Muscle layer of duodenum (tissue), 2 donors: Measurements from ENCODE around the gene SUMO3.

ENCODE experiments used
- H3K27ac ChIP-seq: one replicate; pipeline ENCODE4 v1.7.0; 2013; ENCODE audit warnings: mild to moderate bottlenecking, low read length
- H3K27me3 ChIP-seq: one replicate; pipeline ENCODE4 v1.7.0; 2013; ENCODE audit warnings: low read depth, mild to moderate bottlenecking, control low read depth, low read length
- H3K36me3 ChIP-seq, 2 donors: one replicate each; pipeline ENCODE4 v1.7.0; 2013; ENCODE audit warnings: low read length in 2 of 2, control low read depth in 1 of 2, mild to moderate bottlenecking in 1 of 2; ENCODE audit not compliant: insufficient read depth in 2 of 2, control insufficient read depth in 1 of 2
- H3K4me1 ChIP-seq, 2 donors: one replicate each; pipeline ENCODE4 v1.7.0; 2013; ENCODE audit warnings: low read length in 2 of 2, mild to moderate bottlenecking in 2 of 2, control low read depth in 1 of 2, moderate library complexity in 1 of 2; ENCODE audit not compliant: insufficient read depth in 2 of 2, control insufficient read depth in 1 of 2
- H3K4me3 ChIP-seq, 2 donors: one replicate each; pipeline ENCODE4 v1.7.0; 2013; ENCODE audit warnings: low read length in 2 of 2, low read depth in 1 of 2, mild to moderate bottlenecking in 1 of 2
- H3K9me3 ChIP-seq, 2 donors: one replicate each; pipeline ENCODE4 v1.7.0; 2013; ENCODE audit warnings: low read length in 2 of 2, control low read depth in 1 of 2, mild to moderate bottlenecking in 1 of 2; ENCODE audit not compliant: control insufficient read depth in 1 of 2
- donor health status: healthy.

SUMO3 gene

DNA sequence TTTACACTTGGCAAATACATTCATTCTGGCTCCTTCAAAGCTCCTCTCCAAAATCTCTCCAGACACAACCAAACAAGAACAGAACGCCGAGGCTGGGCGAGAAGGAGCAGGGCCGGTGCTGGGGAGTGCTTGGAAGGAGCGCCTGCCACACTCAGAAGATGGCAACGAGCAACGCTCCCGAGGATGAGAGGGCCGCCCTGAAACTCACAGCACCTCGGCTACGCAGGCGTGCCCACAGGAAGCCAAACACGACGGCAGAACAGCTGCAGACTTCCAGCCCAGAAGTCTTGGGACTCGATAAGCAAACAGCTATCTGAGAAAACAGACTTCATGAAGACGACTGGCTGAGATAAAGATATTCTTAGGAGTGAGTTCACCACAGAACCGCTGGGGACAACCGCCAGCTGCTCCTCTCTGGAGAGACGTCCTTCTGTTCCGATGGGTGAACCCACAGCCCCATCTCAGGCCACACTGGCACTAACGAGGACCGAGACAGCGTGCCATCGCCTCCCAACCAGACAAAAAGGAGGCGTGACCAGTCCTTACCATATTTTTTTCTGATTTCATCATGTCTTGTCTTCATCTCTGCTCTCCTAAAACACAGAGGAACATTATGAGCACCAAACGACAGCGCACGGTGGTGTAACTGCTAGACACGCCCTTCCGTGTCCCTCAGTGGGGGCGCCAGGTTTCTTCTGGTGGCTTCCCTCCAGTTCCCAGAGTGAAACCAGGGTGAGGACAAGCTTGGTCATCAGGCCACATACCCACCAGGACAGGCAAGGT lies 37.0 kb upstream of the SUMO3 start:
- no peaks in the 10 kb centered on the region for H3K9me3 ChIP-seq
- H3K4me1 ChIP-seq: no peaks in the 10 kb centered on the region
- peaks cover 72 to 78% of the 10 kb centered on the region in 2 donors for H3K36me3 ChIP-seq
- no peak overlapping the region for H3K4me3 ChIP-seq
- no peak overlapping the region for H3K27ac ChIP-seq
- H3K27me3 ChIP-seq: no peaks in the 10 kb centered on the region

DNA sequence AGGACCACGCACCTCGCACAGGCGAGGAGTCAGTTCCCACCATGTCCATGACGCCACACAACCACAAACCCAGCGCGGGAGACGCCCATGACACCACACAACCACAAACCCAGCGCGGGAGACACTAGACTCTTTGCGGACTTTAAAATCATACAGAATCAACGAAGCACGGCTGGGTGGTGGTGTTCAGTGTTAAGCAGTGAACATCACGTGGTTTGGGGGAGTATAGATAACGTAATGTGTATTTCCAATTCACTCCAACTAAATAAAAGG lies 36.5 kb upstream of the SUMO3 start:
- no peak overlapping the region for H3K4me3 ChIP-seq
- no peaks in the 10 kb centered on the region for H3K4me1 ChIP-seq
- no peaks in the 10 kb centered on the region for H3K27me3 ChIP-seq
- no peaks in the 10 kb centered on the region for H3K9me3 ChIP-seq
- no peak overlapping the region for H3K27ac ChIP-seq
- H3K36me3 ChIP-seq: peaks cover 73 to 78% of the 10 kb centered on the region in 2 donors

DNA sequence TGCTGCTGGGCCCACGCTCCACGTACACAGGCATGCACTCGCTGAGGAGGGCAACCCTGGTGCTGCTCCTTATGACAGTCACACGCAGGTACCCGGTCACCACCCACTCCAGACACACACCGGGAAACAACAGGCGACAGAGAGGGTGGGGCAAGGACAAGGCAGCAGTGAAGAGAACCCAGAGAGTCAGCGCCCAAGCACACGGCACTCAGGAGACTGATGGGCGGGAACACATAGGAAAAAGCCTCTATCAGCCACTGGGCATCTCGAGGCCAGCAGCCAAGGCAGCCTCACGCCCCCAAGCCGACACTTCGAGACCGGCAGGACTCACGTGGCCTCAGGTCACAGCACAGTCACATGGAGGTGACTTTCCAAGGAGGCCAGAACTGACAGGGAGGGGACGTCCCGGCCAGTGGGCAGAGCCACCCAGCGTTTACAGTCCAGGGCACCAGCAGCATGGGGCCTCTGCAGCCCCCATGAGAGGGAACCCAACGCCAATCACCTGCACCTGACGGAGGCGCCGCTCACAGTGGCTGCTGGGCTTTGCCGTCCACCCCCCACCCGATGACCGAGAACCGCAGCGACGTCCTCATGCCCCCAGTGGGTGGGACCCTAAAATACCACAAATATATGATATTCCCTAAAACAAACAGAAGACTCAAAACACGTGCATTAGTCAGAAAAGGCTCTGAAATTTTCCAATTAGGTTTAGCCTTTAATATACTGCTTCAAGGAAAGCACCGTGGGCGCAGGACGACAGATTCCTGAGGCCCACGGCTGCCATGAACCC lies 35.9 kb upstream of the SUMO3 start:
- H3K27ac ChIP-seq: no peak overlapping the region
- H3K4me1 ChIP-seq: no peaks in the 10 kb centered on the region
- peaks cover 69 to 78% of the 10 kb centered on the region in 2 donors for H3K36me3 ChIP-seq

DNA sequence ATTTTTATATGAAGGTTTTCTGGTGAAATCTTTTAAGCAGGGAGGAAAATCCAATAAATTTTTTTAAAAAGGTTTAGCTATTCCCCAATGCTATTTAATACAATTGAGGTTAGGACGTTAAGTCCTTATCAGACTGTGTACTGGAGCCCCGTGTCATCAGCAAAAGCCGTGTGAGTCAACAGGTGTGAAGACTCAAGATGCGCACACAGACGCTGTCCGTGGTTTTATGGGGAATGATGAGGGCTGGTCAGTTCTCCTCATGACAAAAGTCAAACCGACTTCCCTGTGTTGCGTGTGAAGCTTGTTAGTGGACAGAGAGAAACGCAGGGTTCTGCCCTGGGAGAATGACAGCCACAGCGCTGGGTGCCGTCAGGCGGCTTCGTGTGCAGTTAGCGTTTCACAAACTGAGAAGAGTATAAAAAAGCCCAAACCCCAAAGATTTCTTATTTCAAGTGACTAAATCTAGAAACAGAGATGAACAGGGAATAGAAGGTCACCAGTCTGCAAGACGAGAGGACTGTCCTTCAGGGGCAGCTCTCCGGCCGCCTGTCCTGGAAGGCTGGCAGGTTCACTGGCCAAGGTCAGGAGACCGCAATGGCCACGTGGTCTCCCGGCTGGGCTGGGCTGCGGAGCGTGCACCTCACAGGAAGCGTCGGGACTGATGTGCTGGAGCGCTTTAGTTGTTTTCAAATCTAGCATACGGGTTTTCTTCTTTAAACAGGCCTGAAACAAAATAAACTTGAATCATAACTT lies 33.2 kb upstream of the SUMO3 start:
- no peak overlapping the region for H3K27ac ChIP-seq
- peaks cover 7 to 10% of the 10 kb centered on the region in 2 donors for H3K4me1 ChIP-seq
- H3K9me3 ChIP-seq: no peaks in the 10 kb centered on the region
- no peaks in the 10 kb centered on the region for H3K27me3 ChIP-seq
- no peak overlapping the region for H3K4me3 ChIP-seq
- H3K36me3 ChIP-seq: peaks cover 59 to 68% of the 10 kb centered on the region in 2 donors

More for the DNA sequence above, 35.9 kb upstream of the SUMO3 start:
- Histone ChIP-seq H3K4me3 (no peak overlapping the region), H3K9me3 (no peaks in the 10 kb centered on the region), H3K27me3 (no peaks in the 10 kb centered on the region)

DNA sequence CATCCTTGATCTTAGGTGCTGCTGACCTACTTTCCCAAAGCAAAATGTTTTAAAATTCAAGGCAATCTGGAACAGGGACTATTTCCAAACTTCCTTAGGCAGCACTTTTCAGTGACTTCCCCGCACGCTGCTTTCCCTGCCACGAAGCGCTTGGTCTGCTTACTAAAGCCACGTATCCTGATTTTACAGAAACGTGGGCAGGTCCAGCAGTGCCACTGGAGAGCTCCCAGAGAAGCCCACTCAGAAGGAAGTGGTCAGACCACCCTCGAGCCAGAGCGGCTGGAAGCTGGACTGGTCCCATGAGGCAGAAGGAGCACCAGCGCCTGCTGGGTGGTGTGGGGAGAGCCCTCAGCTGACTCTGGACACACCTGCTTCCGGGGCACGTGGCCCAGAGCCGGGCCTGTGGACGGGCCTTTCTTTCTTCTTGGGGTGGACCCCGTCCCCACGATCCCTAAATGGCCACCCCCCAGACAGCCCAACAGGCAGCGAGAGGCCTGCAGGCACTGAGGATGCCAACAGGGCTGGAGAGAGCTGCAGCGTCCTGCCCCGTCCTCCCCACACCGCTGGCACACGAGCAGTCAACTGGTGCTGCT lies 32.4 kb upstream of the SUMO3 start:
- no peaks in the 10 kb centered on the region for H3K9me3 ChIP-seq
- H3K27ac ChIP-seq: no peak overlapping the region
- peaks cover 51 to 60% of the 10 kb centered on the region in 2 donors for H3K36me3 ChIP-seq
- H3K4me3 ChIP-seq: no peak overlapping the region
- peaks cover 7 to 18% of the 10 kb centered on the region in 2 donors for H3K4me1 ChIP-seq
- H3K27me3 ChIP-seq: no peaks in the 10 kb centered on the region

DNA sequence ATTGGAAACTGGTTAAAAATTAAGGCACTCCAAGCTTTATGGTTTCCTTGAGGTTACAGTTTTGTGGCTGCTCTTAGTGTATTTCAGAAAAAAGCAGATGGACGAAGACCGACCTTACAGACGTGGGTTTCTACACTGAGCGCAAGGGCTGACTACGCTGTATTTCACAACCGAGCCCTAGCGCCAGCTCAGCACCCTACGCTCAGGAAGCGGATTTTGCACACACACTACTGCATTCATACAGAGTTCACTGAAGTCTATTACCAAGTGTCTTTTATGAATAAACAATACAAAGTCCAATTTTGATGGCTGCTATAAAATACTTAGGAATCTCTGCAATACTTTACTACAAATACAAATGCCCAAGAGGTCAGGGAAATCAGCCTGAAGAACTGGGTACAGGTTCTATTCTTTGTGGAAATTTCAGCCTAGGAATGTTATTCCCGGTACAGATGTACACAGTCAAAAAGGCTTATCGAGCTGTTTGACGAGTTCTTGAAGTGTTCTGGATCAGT lies 31.8 kb upstream of the SUMO3 start:
- peaks cover 7 to 19% of the 10 kb centered on the region in 2 donors for H3K4me1 ChIP-seq
- no peak overlapping the region for H3K27ac ChIP-seq
- H3K36me3 ChIP-seq: peaks cover 44 to 54% of the 10 kb centered on the region in 2 donors
- H3K9me3 ChIP-seq: no peaks in the 10 kb centered on the region
- no peaks in the 10 kb centered on the region for H3K27me3 ChIP-seq
- H3K4me3 ChIP-seq: no peak overlapping the region

DNA sequence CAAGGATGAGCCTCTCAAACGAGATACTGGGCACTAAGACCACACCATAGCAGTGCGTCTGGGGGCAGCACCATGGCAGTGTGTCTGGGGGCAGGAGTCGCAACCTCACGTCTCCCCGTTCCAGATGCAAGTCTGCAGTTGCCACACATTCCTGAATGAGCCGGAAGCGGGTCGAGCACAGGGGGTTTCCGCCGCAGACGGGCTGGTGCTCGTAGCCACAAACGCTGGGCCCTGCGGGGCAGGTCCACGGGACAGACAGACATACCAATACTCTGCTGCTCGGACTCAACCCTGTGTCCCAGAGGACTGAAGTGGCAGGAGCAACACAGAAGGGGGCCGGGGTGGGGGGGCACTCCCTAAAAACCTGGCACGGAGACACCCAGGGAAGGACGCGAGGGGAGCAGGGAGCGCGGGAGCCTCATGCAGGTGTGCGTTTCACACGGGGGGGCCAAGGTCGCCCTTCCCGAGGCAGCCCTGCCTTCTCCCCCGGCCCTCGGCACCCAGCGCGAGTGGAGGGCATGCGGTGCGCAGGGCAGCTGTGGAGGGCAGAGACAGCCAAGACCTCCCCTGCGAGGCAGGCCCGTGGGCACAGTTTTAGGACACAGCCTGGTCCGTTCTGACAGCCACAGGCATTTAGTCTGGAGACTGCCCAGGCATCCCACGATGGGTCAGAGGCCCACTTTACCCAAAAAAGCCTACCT lies 31.1 kb upstream of the SUMO3 start:
- Histone ChIP-seq H3K27ac (no peak overlapping the region), H3K4me3 (no peak overlapping the region), H3K36me3 (peaks cover 37 to 47% of the 10 kb centered on the region in 2 donors), H3K9me3 (no peaks in the 10 kb centered on the region), H3K27me3 (no peaks in the 10 kb centered on the region), H3K4me1 (peaks cover 7 to 19% of the 10 kb centered on the region in 2 donors)

DNA sequence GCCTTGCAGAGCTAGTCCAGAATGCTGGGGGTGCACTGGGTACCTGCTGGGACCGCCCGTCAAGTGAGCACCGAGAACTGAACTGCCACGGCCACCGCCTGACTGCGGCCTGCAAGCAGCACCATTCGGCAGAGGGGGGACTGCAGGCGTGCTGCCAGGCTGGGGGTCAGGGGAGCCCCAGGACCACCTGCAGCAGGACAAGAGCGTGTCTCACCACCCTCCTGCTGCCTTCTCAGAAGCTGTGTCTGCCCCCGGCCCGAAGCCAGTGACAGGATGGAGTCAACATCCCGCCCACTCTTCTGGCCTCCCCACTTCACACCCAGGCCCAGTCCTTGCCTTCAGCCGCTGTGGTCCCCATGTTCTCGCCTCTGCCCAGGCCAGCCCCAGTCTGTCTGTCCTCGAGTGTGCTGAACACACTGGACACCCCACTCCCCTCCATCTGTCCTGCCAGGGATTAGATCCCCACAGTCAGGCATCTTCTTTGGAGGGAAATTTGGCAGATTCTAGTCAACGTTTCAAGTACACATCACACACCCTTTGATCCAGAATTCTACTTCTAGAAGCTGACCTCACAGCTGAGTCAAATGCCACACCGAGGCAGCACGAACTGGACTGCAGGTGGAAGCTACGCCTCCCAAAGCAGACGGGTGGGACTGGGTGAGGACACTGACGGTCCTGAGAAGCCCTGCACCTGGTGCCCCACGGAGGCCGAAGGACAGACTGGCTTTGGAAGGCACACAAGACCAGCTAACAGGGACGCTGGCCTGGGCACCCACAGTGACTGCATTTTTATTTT lies 29.6 kb upstream of the SUMO3 start:
- Histone ChIP-seq H3K9me3 (no peaks in the 10 kb centered on the region), H3K4me1 (peaks cover 7 to 19% of the 10 kb centered on the region in 2 donors), H3K4me3 (no peak overlapping the region), H3K27me3 (no peaks in the 10 kb centered on the region), H3K36me3 (peaks cover 26 to 40% of the 10 kb centered on the region in 2 donors), H3K27ac (no peak overlapping the region)

DNA sequence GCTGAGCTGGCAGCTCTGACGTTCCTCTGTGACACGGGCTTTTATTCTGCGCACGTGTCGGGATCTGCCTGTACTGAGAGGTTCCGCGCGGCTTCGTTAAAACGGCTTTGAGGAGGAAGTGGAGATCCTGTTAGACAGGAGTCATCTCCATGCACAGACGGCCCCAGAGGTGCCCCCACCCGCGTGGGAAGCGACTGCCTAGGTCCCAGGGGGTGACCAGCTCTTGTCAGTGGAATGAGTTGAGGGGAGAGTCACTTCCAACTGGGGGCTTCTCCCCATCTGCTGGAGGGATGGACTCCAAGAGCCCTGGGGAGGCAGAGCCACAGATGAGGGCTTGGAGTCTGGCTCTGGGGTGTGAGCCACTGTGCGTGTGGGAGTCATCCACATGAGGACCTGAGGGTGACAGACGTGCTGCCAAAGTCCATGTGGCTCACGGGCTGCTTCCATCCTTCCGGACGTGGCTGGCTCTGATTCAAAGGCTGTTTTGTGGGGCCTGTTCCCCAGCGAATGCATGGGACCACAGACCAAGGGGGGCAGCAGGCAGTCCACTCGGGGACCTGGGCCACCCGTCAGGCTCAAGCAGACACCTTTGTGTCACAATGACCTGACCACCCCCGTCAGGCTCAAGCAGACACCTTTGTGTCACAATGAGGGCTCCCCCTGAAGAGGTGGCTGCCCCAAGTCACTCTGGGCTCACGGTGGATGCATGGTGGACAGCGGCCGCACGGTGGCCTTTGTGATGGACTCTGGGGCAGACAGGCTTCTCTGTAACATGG lies 28.8 kb upstream of the SUMO3 start:
- peaks cover 25 to 32% of the 10 kb centered on the region in 2 donors for H3K36me3 ChIP-seq
- peak overlapping the region; percentile 42 to 55 for H3K4me3 ChIP-seq
- H3K27me3 ChIP-seq: no peaks in the 10 kb centered on the region
- no peak overlapping the region for H3K27ac ChIP-seq
- peaks cover 7 to 19% of the 10 kb centered on the region in 2 donors for H3K4me1 ChIP-seq
- H3K9me3 ChIP-seq: no peaks in the 10 kb centered on the region

DNA sequence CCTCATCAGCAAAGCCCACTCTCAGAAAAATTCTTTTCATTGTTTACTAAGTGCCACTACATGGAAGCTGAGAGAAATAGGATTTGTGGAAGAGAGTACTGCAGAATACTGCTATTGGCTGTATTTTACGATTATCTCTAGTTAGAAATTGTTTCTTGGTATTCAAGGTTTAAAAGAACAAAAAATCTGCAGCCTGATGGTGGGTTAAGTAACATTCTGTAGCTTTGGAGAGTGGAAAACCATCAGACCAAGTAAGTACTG lies 28.3 kb upstream of the SUMO3 start:
- Histone ChIP-seq H3K27ac (no peak overlapping the region), H3K4me3 (peak overlapping the region; percentile 42 to 55), H3K36me3 (peaks cover 20 to 27% of the 10 kb centered on the region in 2 donors), H3K9me3 (no peaks in the 10 kb centered on the region), H3K4me1 (peaks cover 7 to 19% of the 10 kb centered on the region in 2 donors), H3K27me3 (no peaks in the 10 kb centered on the region)
